ENCODE data around the gene PEX14.

- TF ChIP-seq EZH2phosphoT487 (IDR thresholded peaks at IDR 0.05; ENCODE audit: unreplicated experiment), result no peak
- TF ChIP-seq CTCF (conservative IDR thresholded peaks at IDR 0.05; ENCODE audit: low read depth in 2 of 2), result no peak
- TF ChIP-seq POLR2AphosphoS5 (IDR thresholded peaks at IDR 0.05; ENCODE audit: low read depth), result no peak
- TF ChIP-seq JUNB (IDR thresholded peaks at IDR 0.05; ENCODE audit: unreplicated experiment), result no peak
- no peak for TF ChIP-seq EZH2 (IDR thresholded peaks at IDR 0.05; ENCODE audit: low read depth, unreplicated experiment)
- TF ChIP-seq REST (IDR thresholded peaks at IDR 0.05; ENCODE audit: unreplicated experiment), result no peak
- TF ChIP-seq CREB1 (CRISPR knock-in tag; IDR thresholded peaks at IDR 0.05; ENCODE audit: low read depth), result no peak
- TF ChIP-seq ZNF331 (CRISPR knock-in tag; IDR thresholded peaks at IDR 0.05; ENCODE audit: low read depth), result no peak
- TF ChIP-seq ETS1 (IDR thresholded peaks at IDR 0.05), result no peak
Measured at GRCh38 chr1:10656431-10656830, 181.7 kb downstream of the PEX14 start.

All from GM23338 (cell line).